GM19395 (cell line): Measurements from ENCODE around the gene NAALADL2.
"Not testable (repeated sequence)": the region's sequence is repeated elsewhere in the genome, so short reads cannot be mapped to it uniquely, and the experiment has no call there.

Source experiments
- ATAC-seq: cut with Tn5 transposase; IDR thresholded peaks from one replicate; pipeline ENCODE4 v1.9.1; 2021; ENCODE audit warnings: mild to moderate bottlenecking, moderate library complexity; ENCODE audit not compliant: unreplicated experiment

The NAALADL2 gene

GRCh38 chr3:175343946-175344345, 484.8 kb downstream of the NAALADL2 start:
- ATAC-seq = no peak

GRCh38 chr3:175346573-175347356, 487.6 kb downstream of the NAALADL2 start:
- ATAC-seq = no peak

DNA sequence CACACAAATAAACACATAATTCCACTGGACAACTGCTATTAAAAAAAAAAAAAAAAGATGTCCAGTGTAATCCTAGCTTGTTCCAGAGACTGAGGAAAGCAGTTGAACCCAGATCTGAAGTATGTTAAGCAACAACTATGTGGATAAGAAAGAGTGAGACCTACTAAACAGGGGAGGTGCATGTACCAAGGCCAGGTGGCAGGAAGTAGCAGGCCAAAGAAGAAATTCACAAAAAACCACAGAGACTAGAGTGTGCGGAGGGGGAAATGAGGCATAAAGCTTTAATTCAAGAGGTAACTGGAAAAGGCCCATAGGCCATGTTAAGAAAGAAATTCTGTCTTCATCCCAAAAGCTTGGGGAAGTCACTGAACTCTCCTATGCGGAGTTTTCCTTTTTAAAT, 490.0 kb downstream of the NAALADL2 start:
- peak; percentile 75 for ATAC-seq

DNA sequence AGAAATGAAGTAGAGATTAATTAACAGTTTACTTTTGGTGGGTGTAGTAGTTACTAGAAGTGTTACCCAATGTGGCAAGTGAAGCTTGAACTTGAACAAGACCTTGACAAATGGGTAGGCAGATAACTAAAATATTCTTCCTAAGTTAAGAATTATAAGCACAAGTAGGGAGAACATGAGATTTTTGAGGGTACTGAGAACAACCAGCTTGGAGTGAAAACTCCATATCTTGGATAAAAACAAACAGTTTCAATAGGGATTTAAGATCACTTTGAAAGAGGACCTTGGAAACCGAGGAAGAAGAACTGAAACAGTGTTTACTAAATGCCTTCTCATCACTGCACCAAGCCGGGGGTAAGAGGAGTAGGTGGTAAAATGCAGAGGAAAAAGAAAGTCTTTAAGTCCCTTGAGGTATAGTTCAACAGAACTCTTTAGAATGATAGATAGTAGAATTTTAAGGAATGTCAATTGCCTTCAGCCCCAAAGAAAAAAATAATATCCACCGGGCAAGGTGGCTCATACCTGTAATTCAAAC, 496.7 kb downstream of the NAALADL2 start:
- ATAC-seq = no peak

- no peak for ATAC-seq
Measured at GRCh38 chr3:175356899-175357324, 497.8 kb downstream of the NAALADL2 start.

DNA sequence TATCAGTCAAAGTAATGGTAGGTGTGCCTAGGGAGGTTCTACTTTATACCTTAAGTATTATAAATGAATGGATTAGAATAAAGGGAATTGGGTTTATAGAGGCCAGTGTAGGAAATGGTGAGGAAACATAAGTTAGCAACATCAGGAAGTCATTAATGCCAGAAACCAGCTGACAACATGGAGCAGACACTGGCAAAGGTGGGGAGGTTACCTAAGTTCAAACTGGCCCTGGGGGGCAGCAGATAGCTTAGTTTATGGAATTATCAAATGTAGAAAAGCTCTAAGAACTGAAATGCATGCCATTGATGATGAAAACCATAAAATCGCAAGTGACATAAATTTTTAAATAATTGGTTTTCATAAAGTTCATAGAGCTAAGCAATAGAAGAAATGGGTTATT, 498.6 kb downstream of the NAALADL2 start:
- ATAC-seq = no peak

- ATAC-seq = no peak
Measured at GRCh38 chr3:175358935-175359334, 499.8 kb downstream of the NAALADL2 start.

GRCh38 chr3:175370426-175370825, 511.3 kb downstream of the NAALADL2 start:
- not testable (repeated sequence) for ATAC-seq

DNA sequence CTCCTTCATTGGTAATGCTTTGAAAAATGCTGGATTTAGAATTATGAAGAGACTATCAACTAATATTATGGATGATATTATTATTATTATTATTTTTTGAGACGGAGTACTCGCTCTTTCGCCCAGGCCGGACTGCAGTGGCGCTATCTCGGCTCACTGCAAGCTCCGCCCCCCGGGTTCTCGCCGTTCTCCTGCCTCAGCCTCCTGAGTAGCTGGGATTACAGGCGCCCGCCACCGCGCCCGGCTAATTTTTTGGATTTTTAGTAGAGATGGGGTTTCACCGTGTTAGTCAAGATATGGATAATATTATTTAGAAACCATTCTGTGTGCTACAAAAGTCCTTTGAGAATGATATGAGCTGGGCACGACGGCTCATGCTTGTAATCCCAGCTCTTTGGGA, 512.1 kb downstream of the NAALADL2 start:
- not testable (repeated sequence) for ATAC-seq

GRCh38 chr3:175374705-175375104, 515.6 kb downstream of the NAALADL2 start:
- ATAC-seq = no peak

DNA sequence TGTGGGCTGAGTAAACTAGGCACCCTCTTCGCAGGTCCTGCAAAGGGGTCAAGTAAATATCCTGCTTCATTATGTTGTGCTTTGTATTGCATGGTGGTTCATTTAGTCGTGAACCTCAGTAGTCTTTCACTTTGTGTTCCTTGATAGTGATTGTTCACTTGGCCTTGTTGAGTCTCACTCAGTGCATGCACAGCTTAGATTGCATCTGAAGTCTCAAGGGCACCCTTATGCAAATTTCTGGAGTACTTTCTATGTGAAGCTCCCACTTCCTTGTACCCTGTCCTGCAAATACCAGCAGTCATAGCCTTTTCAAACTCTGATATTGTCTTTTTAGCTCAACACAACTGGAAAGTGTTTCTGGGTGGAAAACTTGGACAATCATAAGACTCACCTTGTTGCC, 519.2 kb downstream of the NAALADL2 start:
- peak; percentile 75 for ATAC-seq

- ATAC-seq = no peak
Measured at GRCh38 chr3:175381685-175382084, 522.6 kb downstream of the NAALADL2 start.

DNA sequence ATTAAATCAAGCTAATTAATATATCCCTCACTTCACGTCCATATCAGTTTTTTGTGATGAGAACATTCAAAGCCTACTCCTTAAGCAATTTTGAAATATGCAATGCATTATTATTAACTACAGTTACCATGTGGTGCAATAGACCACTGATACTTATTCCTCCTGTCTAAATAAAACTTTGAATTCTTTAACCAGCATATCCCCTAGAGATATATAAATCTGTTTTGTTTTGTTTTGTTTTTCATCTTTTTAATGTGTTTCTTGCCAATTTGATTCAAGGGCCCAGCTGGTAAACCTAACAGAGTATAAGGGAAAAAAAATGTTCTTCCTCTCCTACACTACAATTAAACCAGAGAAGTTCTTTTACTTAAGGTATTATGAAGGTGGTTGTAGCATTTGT, 524.2 kb downstream of the NAALADL2 start:
- ATAC-seq = no peak

- no peak for ATAC-seq
Measured at GRCh38 chr3:175383813-175384212, 524.7 kb downstream of the NAALADL2 start.

DNA sequence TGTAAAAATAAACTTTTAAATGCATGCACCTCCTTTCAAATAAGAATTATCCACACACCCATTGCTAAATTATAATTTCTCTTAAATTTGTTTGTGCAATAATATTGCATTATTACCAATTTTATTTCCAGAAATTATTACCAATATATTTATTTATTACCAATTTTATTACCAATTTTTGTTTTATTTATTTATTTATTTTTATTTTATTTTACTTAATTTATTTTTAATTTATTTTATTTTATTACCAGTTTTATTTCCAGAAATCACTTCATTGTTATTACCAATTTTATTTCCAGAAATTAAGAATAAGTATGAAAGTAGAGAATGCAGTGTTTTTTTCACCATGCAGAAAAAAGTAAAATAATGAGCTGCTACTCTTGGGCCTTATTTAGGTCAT, 525.4 kb downstream of the NAALADL2 start:
- ATAC-seq = no peak

DNA sequence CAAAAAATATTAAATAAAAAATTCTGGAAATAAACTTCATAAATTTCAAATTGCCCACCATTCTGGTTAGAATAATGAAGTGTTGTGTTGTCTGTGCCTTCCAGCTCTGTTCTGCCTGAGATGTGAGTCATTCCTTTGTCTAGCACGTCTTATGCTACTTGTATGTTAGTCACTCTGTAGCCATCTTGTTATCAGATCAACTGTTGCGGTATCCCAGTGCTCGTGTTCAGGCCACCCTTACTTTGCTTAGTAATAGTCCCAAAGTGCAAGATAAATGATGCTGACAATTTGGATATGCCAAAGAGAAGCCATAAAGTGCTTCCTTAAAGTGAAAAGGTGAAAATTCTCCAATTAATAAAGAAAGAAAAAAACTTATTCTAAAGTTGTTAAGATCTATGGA, 527.5 kb downstream of the NAALADL2 start:
- ATAC-seq = no peak

DNA sequence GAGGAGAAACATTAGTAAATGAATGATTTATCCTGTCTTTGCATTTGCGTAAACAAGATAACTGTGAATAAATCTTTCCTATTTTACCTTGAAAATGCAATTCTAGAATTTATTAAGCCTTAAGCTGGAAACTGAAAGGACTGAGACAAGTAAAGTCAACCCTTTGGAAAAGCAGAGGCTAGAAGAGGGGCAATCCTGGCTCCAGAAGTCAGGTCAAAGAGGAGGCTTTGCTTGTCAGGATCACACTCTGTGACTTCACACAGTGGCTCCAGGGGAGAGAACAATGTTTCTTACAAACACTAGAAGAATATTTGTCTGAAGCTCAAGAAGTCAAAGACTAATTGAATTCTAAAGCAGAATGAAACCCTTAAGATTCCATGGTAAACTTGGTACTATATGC, 530.4 kb downstream of the NAALADL2 start:
- ATAC-seq = no peak

DNA sequence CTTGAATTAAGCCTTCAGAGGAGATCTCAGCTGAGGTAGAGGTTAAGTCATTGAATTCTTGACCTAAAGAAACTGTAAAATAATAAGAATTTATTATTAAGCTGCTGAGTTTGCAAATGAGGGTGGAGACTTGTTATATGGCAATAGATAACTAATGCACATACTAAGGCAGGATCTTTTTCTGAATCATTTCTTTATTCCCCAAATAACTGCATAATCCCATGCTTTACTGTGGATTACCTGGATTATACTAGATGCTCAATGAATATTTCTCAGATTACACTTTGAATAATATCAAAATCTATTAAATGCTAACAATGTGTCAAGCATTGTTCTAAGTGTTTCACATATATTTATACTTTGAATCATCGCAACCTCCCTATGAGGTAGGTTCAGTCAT, 532.5 kb downstream of the NAALADL2 start:
- ATAC-seq = no peak

GRCh38 chr3:175392653-175393052, 533.5 kb downstream of the NAALADL2 start:
- no peak for ATAC-seq

- ATAC-seq = no peak
Measured at GRCh38 chr3:175397372-175397771, 538.2 kb downstream of the NAALADL2 start.

- no peak for ATAC-seq
Measured at GRCh38 chr3:175398676-175399075, 539.5 kb downstream of the NAALADL2 start.

- no peak for ATAC-seq
Measured at GRCh38 chr3:175399156-175399840, 540.2 kb downstream of the NAALADL2 start.
